H9 (cell line): Measurements from ENCODE around the gene MAPRE3. TPM values are rescaled to one million over a fixed set of nuclear protein-coding genes. Genes with fewer than 3 reads are reported as not detected.

Experiments
- DNase-seq: peaks from one replicate; pipeline ENCODE4 v3.0.0-alpha.2; 2017
- H2AFZ ChIP-seq: one replicate; pipeline ENCODE4 v1.6.1; 2013; ENCODE audit warnings: mild to moderate bottlenecking, low read length, control low read depth, moderate library complexity
- H2AK5ac ChIP-seq: 2 replicates; pipeline ENCODE4 v1.6.1; 2013; ENCODE audit warnings: low read length, control low read depth, mixed read lengths; ENCODE audit not compliant: insufficient read length
- H2BK120ac ChIP-seq: one replicate; pipeline ENCODE4 v1.6.1; 2013; ENCODE audit warnings: low read depth, mild to moderate bottlenecking, low read length, control low read depth, inconsistent platforms; ENCODE audit not compliant: poor library complexity, severe bottlenecking
- H2BK12ac ChIP-seq: 2 replicates; pipeline ENCODE4 v1.6.1; 2013; ENCODE audit warnings: low read length, control low read depth, mixed read lengths, low read depth; ENCODE audit not compliant: insufficient read length
- H2BK15ac ChIP-seq: 2 replicates; pipeline ENCODE4 v1.6.1; 2013; ENCODE audit warnings: low read depth, low read length, control low read depth
- H2BK20ac ChIP-seq: one replicate; pipeline ENCODE4 v1.6.1; 2013; ENCODE audit warnings: low read depth, mild to moderate bottlenecking, low read length, control low read depth, inconsistent platforms; ENCODE audit not compliant: poor library complexity, severe bottlenecking
- H2BK5ac ChIP-seq: 2 replicates; pipeline ENCODE4 v1.6.1; 2013; ENCODE audit warnings: low read length, control low read depth, mixed read lengths; ENCODE audit not compliant: insufficient read length
- H3K14ac ChIP-seq: 2 replicates; pipeline ENCODE4 v1.6.1; 2013; ENCODE audit warnings: low read length, control low read depth; ENCODE audit not compliant: insufficient read depth
- H3K18ac ChIP-seq: 2 replicates; pipeline ENCODE4 v1.6.1; 2013; ENCODE audit warnings: low read depth, mild to moderate bottlenecking, mixed read lengths, low read length, control low read depth; ENCODE audit not compliant: insufficient read length
- H3K23ac ChIP-seq: 2 replicates; pipeline ENCODE4 v1.6.1; 2013; ENCODE audit warnings: low read length, control low read depth, mixed read lengths, low read depth; ENCODE audit not compliant: insufficient read length
- H3K23me2 ChIP-seq: 2 replicates; pipeline ENCODE4 v1.6.1; 2013; ENCODE audit warnings: low read depth, mild to moderate bottlenecking, mixed read lengths, low read length, control low read depth; ENCODE audit not compliant: insufficient read length, poor library complexity, severe bottlenecking
- H3K27ac ChIP-seq: 2 replicates; pipeline ENCODE4 v1.5.1; 2013; ENCODE audit warnings: low read length, control low read depth, mixed read lengths, low read depth; ENCODE audit not compliant: insufficient read length
- H3K27me3 ChIP-seq: 2 replicates; pipeline ENCODE4 v1.6.1; 2013; ENCODE audit warnings: low read length, control low read depth, inconsistent platforms; ENCODE audit not compliant: insufficient read depth
- H3K4ac ChIP-seq: 2 replicates; pipeline ENCODE4 v1.6.1; 2013; ENCODE audit warnings: low read depth, mild to moderate bottlenecking, control low read depth, inconsistent platforms, low read length, moderate library complexity
- H3K4me1 ChIP-seq: 2 replicates; pipeline ENCODE4 v1.6.1; 2013; ENCODE audit warnings: low read length, control low read depth, inconsistent platforms; ENCODE audit not compliant: insufficient read depth
- H3K4me2 ChIP-seq: 2 replicates; pipeline ENCODE4 v1.6.1; 2013; ENCODE audit warnings: low read length, control low read depth, mixed read lengths; ENCODE audit not compliant: insufficient read length, insufficient read depth
- H3K56ac ChIP-seq: 2 replicates; pipeline ENCODE4 v1.6.1; 2013; ENCODE audit warnings: low read depth, mild to moderate bottlenecking, mixed read lengths, low read length, control low read depth; ENCODE audit not compliant: insufficient read length
- H3K79me1 ChIP-seq: 2 replicates; pipeline ENCODE4 v1.6.1; 2013; ENCODE audit warnings: low read depth, mild to moderate bottlenecking, moderate library complexity, low read length, control low read depth, inconsistent platforms; ENCODE audit not compliant: insufficient read depth, poor library complexity, severe bottlenecking
- H3K79me2 ChIP-seq: 2 replicates; pipeline ENCODE4 v1.6.1; 2013; ENCODE audit warnings: low read length, control low read depth, inconsistent platforms; ENCODE audit not compliant: insufficient read depth
- H3K9ac ChIP-seq: 2 replicates; pipeline ENCODE4 v1.6.1; 2013; ENCODE audit warnings: low read length, control low read depth, mixed read lengths; ENCODE audit not compliant: insufficient read length; ENCODE audit errors: extremely low read depth
- H3K9me3 ChIP-seq: one replicate; pipeline ENCODE4 v1.6.1; 2013; ENCODE audit warnings: low read depth, low read length, inconsistent platforms; ENCODE audit not compliant: control insufficient read depth
- H3T11ph ChIP-seq: one replicate; pipeline ENCODE4 v1.6.1; 2013; ENCODE audit warnings: mild to moderate bottlenecking, low read length, control low read depth, inconsistent platforms
- H4K20me1 ChIP-seq: one replicate; pipeline ENCODE4 v1.6.1; 2013; ENCODE audit not compliant: control insufficient read depth, insufficient read length, insufficient read depth
- H4K5ac ChIP-seq: 2 replicates; pipeline ENCODE4 v1.6.1; 2013; ENCODE audit warnings: low read depth, mild to moderate bottlenecking, mixed read lengths, low read length, control low read depth; ENCODE audit not compliant: insufficient read length
- H4K8ac ChIP-seq: replicated peaks from 2 replicates; pipeline ENCODE4 v1.6.1; 2013; ENCODE audit warnings: low read length, control low read depth, mixed read lengths, low read depth; ENCODE audit not compliant: insufficient read length
- H4K91ac ChIP-seq: 2 replicates; pipeline ENCODE4 v1.6.1; 2013; ENCODE audit warnings: low read depth, mild to moderate bottlenecking, moderate library complexity, mixed read lengths, low read length, control low read depth; ENCODE audit not compliant: insufficient read length
- H3K27ac Mint-ChIP-seq, 3 experiments: 2 replicates in 2 of 3; 3 replicates in 1 of 3; pipeline ENCODE4 v1.8.0; 2020 to 2021; ENCODE audit warnings: mixed read lengths in 3 of 3, mild to moderate bottlenecking in 1 of 3, moderate library complexity in 1 of 3
- H3K27me3 Mint-ChIP-seq: 2 replicates; pipeline ENCODE4 v1.8.0; 2021; ENCODE audit warnings: low read depth, mild to moderate bottlenecking, moderate library complexity, mixed read lengths
- H3K36me3 Mint-ChIP-seq, 3 experiments: 2 replicates in 2 of 3; 3 replicates in 1 of 3; pipeline ENCODE4 v1.8.0; 2020 to 2021; ENCODE audit warnings: low read depth in 3 of 3, mixed read lengths in 3 of 3; ENCODE audit not compliant: insufficient read depth in 1 of 3
- H3K4me1 Mint-ChIP-seq, 2 experiments: 2 replicates each; pipeline ENCODE4 v1.8.0; 2020; ENCODE audit warnings: mixed read lengths in 2 of 2
- H3K4me3 Mint-ChIP-seq, 2 experiments: 2 replicates in 1 of 2; 3 replicates in 1 of 2; pipeline ENCODE4 v1.8.0; 2020 to 2021; ENCODE audit warnings: mild to moderate bottlenecking in 2 of 2, mixed read lengths in 2 of 2, moderate library complexity in 1 of 2
- H3K9me3 Mint-ChIP-seq, 2 experiments: 2 replicates in 1 of 2; 3 replicates in 1 of 2; pipeline ENCODE4 v1.8.0; 2020; ENCODE audit warnings: mild to moderate bottlenecking in 2 of 2, mixed read lengths in 2 of 2, moderate library complexity in 1 of 2
- CTCF ChIP-seq: fragments of 200-600 bp; sonication (generic); conservative IDR thresholded peaks from 3 replicates; pipeline ENCODE4 v1.8.0; 2021; ENCODE audit warnings: antibody characterized with exemption, mild to moderate bottlenecking
- WGBS: extraction: QIAGEN DNeasy Blood & Tissue Kit; methylation state at CpG from one replicate; pipeline ENCODE4 v1.1.7; 2013; ENCODE audit warnings: missing lambda C conversion rate, low lambda C conversion rate, mixed read lengths; ENCODE audit not compliant: insufficient read length; ENCODE audit errors: extremely low coverage; 5-methylcytosine and 5-hydroxymethylcytosine counted together
- total RNA-seq: library from RNA; stranded (reverse); gene quantifications from 2 replicates; pipeline ENCODE4 v1.2.1, GENCODE V29; 2021

Gene MAPRE3
- total RNA-seq, 1 experiment from 2014 or later, result 2.0 TPM

- H3K9ac ChIP-seq, result no peak overlapping the region
- H2BK120ac ChIP-seq, result no peak overlapping the region
- no peak overlapping the region for H3K4ac ChIP-seq
- WGBS, result no CpG with 5 or more reads among the region's 4 CpGs
- H3K79me1 ChIP-seq, result no peaks in the 10 kb centered on the region
- Mint-ChIP-seq H3K27ac (0 out of 7 replicates have a peak overlapping the region, but pooled peaks of 1 of the 3 experiments have one; percentile 17), H3K36me3 (no peaks in the 10 kb centered on the region), H3K4me3 (no peak overlapping the region), H3K4me1 (peaks cover 8 to 18% of the 10 kb centered on the region in 2 experiments), H3K9me3 (no peaks in the 10 kb centered on the region), H3K27me3 (peaks cover 12% of the 10 kb centered on the region)
- H3K23me2 ChIP-seq, result no peaks in the 10 kb centered on the region
- no peak overlapping the region for H3K27ac ChIP-seq
- no peaks in the 10 kb centered on the region for H3K79me2 ChIP-seq
- no peak overlapping the region for H4K8ac ChIP-seq
- no peaks in the 10 kb centered on the region for H4K20me1 ChIP-seq
- H2BK20ac ChIP-seq, result no peak overlapping the region
- no peak overlapping the region for H3K18ac ChIP-seq
- H3K9me3 ChIP-seq, result no peaks in the 10 kb centered on the region
- DNase-seq, result no peak
- H3K14ac ChIP-seq, result no peak overlapping the region
- no peak overlapping the region for H2AFZ ChIP-seq
- H2AK5ac ChIP-seq, result no peak overlapping the region
- H3K56ac ChIP-seq, result no peak overlapping the region
- no peak overlapping the region for H4K91ac ChIP-seq
- no peak overlapping the region for H2BK15ac ChIP-seq
- H3K27me3 ChIP-seq, result no peaks in the 10 kb centered on the region
- no peak overlapping the region for H3K23ac ChIP-seq
- no peak for TF ChIP-seq CTCF
- no peak overlapping the region for H3K4me2 ChIP-seq
- no peak overlapping the region for H4K5ac ChIP-seq
- no peak overlapping the region for H2BK12ac ChIP-seq
- no peak overlapping the region for H2BK5ac ChIP-seq
- peaks cover 4% of the 10 kb centered on the region for H3K4me1 ChIP-seq
- H3T11ph ChIP-seq, result no peak overlapping the region
These were observed 7.7 kb downstream of the MAPRE3 start for GRCh38 chr2:26978061-26978596.
